Panc1 (cell line): ENCODE measurements around the gene ABCD3. TPM values are rescaled to one million over a fixed set of nuclear protein-coding genes. Genes with fewer than 3 reads are reported as not detected.

ENCODE experiments used
- ATAC-seq: fragments of 200-7000 bp; cut with Tn5 transposase; 2 replicates; pipeline ENCODE4 v1.9.1; 2020; ENCODE audit warnings: mild to moderate bottlenecking, moderate library complexity
- BruUV-seq: library from RNA; stranded (reverse); fragments of 400-500 nt; replicated peaks from 2 replicates; lab custom pipeline; 2021; lab: Mats Ljungman, UMichigan
- CTCF ChIA-PET: fragments of 300-600 bp; sonication (Branson Sonifier 250); formaldehyde crosslinking; loops from one replicate; lab custom pipeline; 2022; ENCODE audit warnings: antibody characterized with exemption; lab: Charles Lee
- POLR2A ChIA-PET: fragments of 300-600 bp; sonication (Branson Sonifier 250); formaldehyde crosslinking; loops from one replicate; lab custom pipeline; 2022; ENCODE audit warnings: antibody characterized with exemption; lab: Charles Lee
- DNase-seq: peaks from one replicate; pipeline ENCODE4 v3.0.0-alpha.2; 2010; ENCODE audit warnings: low read depth, low spot score
- H3K27ac ChIP-seq: 2 replicates; pipeline ENCODE4 v1.5.1; 2011; ENCODE audit warnings: mild to moderate bottlenecking, low read length, inconsistent platforms
- H3K27me3 ChIP-seq: fragments of 200-500 bp; sonication (Bioruptor generic); 2 replicates; pipeline ENCODE4 v1.6.0; 2014; ENCODE audit warnings: low read length, inconsistent platforms; ENCODE audit not compliant: control insufficient read depth, insufficient read depth
- H3K36me3 ChIP-seq: fragments of 200-500 bp; sonication (Bioruptor generic); 2 replicates; pipeline ENCODE4 v1.5.1; 2014; ENCODE audit warnings: inconsistent platforms, mild to moderate bottlenecking, low read length, moderate library complexity; ENCODE audit not compliant: control insufficient read depth, insufficient read depth
- H3K4me1 ChIP-seq: 2 replicates; pipeline ENCODE4 v1.5.1; 2011; ENCODE audit warnings: inconsistent platforms, mild to moderate bottlenecking, low read length, moderate library complexity; ENCODE audit not compliant: control insufficient read depth, insufficient read depth
- H3K4me3 ChIP-seq, 2 experiments: 2 replicates each; pipeline ENCODE4 v1.5.1; 2011 to 2012; ENCODE audit warnings: low read depth in 2 of 2, low read length in 2 of 2, mild to moderate bottlenecking in 2 of 2, inconsistent platforms in 1 of 2, moderate library complexity in 1 of 2
- H3K9me3 ChIP-seq: fragments of 200-500 bp; sonication (Bioruptor generic); 2 replicates; pipeline ENCODE4 v1.5.1; 2014; ENCODE audit warnings: low read depth, mild to moderate bottlenecking, inconsistent platforms, low read length, moderate library complexity; ENCODE audit not compliant: control insufficient read depth, insufficient read depth
- POLR2AphosphoS5 ChIP-seq: IDR thresholded peaks from 2 replicates; pipeline ENCODE4 v1.6.1; 2012; ENCODE audit warnings: mild to moderate bottlenecking, low read depth, low read length, moderate library complexity
- SIN3A ChIP-seq: IDR thresholded peaks from 2 replicates; pipeline ENCODE4 v1.6.1; 2012; ENCODE audit warnings: low read depth, mild to moderate bottlenecking, low read length, moderate library complexity, borderline replicate concordance; ENCODE audit not compliant: insufficient read depth
- TCF7L2 ChIP-seq: IDR thresholded peaks from 2 replicates; pipeline ENCODE4 v1.6.1; 2011; ENCODE audit warnings: mild to moderate bottlenecking, low read depth, low read length, inconsistent platforms
- in situ Hi-C: cut with HindIII; loops from 2 replicates; pipeline ENCODE4 v1.10.0; 2016; ENCODE audit warnings: low sequenced_read_pairs, low pct_unique_long_range_greater_than_20kb
- intact Hi-C: fragments of 100-400 bp; cut with micrococcal nuclease; formaldehyde crosslinking; loops from one replicate; pipeline ENCODE4 v1.10.0; 2022; ENCODE audit not compliant: unreplicated experiment
- total RNA-seq: library from RNA; stranded (reverse); gene quantifications from one replicate; pipeline ENCODE4 v1.2.1, GENCODE V29; 2021; ENCODE audit not compliant: unreplicated experiment
- TF ChIP-seq, protein P1 (sequence below), 2 experiments: IDR thresholded peaks; 2 replicates each; pipeline ENCODE4 v1.6.1; 2011 to 2012; ENCODE audit warnings: low read depth in 2 of 2, control low read depth in 1 of 2, low read length in 1 of 2, mild to moderate bottlenecking in 1 of 2, moderate library complexity in 1 of 2; ENCODE audit not compliant: insufficient read depth in 1 of 2
- TF ChIP-seq, protein P2 (sequence below): fragments of 450-650 bp; IDR thresholded peaks from 2 replicates; pipeline ENCODE4 v1.5.1; 2017; ENCODE audit warnings: mild to moderate bottlenecking

Gene ABCD3
- total RNA-seq, 1 experiment from 2014 or later: 40.5 TPM

DNA sequence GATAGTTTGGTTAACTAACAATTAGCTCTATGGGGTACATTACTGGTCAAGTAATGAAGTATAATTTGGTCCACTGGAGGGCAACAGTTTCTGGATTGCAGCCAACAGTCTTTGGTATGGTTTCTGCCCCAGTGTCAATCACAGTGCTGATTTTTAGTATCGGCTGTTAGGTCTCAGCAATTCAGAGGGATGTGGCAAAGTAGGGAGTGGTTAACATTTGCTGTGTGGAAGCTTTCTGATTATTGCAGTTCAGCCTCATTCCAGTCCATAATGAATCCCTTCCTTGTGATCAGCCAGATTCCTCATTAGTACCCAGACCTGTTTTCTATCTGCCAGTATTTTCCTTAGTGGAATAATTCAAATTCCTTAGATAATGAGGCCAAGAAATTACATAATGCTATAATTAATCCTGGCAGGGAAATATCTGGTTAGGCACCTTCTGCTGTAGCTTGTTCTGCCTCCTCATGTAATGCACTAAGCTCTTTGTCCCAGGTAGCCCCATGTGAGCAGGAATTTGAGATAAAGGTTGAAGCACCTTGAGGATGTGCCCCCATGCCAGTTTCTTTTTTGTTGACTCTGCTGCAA, 109.3 kb downstream of the ABCD3 start:
- BruUV-seq: no TSS peak
- ChIA-PET CTCF (no interaction called here), POLR2A (no interaction called here)
- no peaks in the 10 kb centered on the region for H3K9me3 ChIP-seq
- H3K4me3 ChIP-seq: no peak overlapping the region
- TF ChIP-seq TCF7L2 (no peak), SIN3A (no peak), POLR2AphosphoS5 (no peak)
- TF ChIP-seq, protein P1, sequence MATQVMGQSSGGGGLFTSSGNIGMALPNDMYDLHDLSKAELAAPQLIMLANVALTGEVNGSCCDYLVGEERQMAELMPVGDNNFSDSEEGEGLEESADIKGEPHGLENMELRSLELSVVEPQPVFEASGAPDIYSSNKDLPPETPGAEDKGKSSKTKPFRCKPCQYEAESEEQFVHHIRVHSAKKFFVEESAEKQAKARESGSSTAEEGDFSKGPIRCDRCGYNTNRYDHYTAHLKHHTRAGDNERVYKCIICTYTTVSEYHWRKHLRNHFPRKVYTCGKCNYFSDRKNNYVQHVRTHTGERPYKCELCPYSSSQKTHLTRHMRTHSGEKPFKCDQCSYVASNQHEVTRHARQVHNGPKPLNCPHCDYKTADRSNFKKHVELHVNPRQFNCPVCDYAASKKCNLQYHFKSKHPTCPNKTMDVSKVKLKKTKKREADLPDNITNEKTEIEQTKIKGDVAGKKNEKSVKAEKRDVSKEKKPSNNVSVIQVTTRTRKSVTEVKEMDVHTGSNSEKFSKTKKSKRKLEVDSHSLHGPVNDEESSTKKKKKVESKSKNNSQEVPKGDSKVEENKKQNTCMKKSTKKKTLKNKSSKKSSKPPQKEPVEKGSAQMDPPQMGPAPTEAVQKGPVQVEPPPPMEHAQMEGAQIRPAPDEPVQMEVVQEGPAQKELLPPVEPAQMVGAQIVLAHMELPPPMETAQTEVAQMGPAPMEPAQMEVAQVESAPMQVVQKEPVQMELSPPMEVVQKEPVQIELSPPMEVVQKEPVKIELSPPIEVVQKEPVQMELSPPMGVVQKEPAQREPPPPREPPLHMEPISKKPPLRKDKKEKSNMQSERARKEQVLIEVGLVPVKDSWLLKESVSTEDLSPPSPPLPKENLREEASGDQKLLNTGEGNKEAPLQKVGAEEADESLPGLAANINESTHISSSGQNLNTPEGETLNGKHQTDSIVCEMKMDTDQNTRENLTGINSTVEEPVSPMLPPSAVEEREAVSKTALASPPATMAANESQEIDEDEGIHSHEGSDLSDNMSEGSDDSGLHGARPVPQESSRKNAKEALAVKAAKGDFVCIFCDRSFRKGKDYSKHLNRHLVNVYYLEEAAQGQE (IDR thresholded peaks at IDR 0.05; ENCODE audit: insufficient read depth in 1 of 2, low read depth in 2 of 2, low read length in 1 of 2): no peak
- TF ChIP-seq, protein P2, sequence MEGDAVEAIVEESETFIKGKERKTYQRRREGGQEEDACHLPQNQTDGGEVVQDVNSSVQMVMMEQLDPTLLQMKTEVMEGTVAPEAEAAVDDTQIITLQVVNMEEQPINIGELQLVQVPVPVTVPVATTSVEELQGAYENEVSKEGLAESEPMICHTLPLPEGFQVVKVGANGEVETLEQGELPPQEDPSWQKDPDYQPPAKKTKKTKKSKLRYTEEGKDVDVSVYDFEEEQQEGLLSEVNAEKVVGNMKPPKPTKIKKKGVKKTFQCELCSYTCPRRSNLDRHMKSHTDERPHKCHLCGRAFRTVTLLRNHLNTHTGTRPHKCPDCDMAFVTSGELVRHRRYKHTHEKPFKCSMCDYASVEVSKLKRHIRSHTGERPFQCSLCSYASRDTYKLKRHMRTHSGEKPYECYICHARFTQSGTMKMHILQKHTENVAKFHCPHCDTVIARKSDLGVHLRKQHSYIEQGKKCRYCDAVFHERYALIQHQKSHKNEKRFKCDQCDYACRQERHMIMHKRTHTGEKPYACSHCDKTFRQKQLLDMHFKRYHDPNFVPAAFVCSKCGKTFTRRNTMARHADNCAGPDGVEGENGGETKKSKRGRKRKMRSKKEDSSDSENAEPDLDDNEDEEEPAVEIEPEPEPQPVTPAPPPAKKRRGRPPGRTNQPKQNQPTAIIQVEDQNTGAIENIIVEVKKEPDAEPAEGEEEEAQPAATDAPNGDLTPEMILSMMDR: no peak
- intact Hi-C loops: no loop called here
- H3K4me1 ChIP-seq: no peaks in the 10 kb centered on the region
- DNase-seq: no peak
- in situ Hi-C loops: no loop called here
- H3K36me3 ChIP-seq: no peaks in the 10 kb centered on the region
- H3K27ac ChIP-seq: no peak overlapping the region
- ATAC-seq: peak; percentile 45; the same call in 1 of the 2 replicates
- no peaks in the 10 kb centered on the region for H3K27me3 ChIP-seq

DNA sequence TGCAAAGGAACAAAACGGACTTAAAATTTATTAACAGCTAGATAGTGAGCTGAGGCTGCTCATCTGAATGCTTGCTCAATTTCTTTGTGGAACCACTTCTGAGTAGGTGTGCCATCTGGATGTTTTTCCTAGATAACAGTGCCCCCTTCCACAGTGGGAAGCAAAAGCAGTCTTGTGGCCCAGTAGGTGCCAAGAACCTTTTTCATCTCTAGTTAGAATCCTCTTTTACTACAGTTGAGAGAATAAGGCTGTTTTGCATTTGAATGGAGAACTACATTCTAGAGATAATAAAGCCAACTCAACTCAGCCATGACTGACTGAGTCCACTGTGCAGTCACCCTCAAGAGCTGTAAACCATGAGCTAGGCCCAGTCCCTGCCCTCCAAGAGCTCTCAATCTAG, 110.1 kb downstream of the ABCD3 start:
- BruUV-seq: no TSS peak
- DNase-seq: no peak
- no peaks in the 10 kb centered on the region for H3K4me1 ChIP-seq
- in situ Hi-C loops: no loop called here
- intact Hi-C loops: no loop called here
- ATAC-seq: no peak
- no peaks in the 10 kb centered on the region for H3K27me3 ChIP-seq
- no peak for TF ChIP-seq TCF7L2
- TF ChIP-seq SIN3A: no peak
- no peak for TF ChIP-seq POLR2AphosphoS5
- TF ChIP-seq, protein P2: no peak
- TF ChIP-seq, protein P1 (IDR thresholded peaks at IDR 0.05; ENCODE audit: insufficient read depth in 1 of 2, low read depth in 2 of 2, low read length in 1 of 2): no peak
- H3K4me3 ChIP-seq: no peak overlapping the region
- POLR2A ChIA-PET: no interaction called here
- no peaks in the 10 kb centered on the region for H3K9me3 ChIP-seq
- H3K27ac ChIP-seq: no peak overlapping the region
- CTCF ChIA-PET: no interaction called here
- H3K36me3 ChIP-seq: no peaks in the 10 kb centered on the region
